NCI-H2081 treated with DMSO at 0.1 percent for 48 hours (cell line): ENCODE results near the gene GDPD4.

Experiments used
- DNase-seq: peaks from one replicate; lab custom pipeline; 2025; lab: John Stamatoyannopoulos, UW

GDPD4 gene

DNA sequence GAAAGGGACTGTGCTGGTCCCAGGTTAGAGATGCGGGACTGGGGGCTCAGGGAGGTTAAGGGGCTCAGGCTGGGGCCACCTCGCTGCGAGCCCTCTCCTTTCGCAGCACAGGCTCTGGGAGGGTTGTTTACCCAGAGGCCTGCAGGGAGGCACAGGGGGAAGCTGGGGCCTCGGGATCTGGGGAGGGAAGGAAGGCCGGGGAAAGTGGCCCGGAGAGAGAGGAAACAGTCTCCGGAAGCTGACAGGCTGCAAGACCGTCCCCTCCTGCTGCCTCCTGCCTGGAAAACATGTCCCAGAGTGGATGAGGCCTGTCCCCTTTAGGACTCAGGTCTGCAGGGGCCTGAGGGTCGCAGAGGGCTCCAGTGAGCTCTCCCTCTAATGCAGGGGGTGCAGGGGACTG is 128.0 kb downstream of the GDPD4 start:
- DNase-seq: no peak

DNA sequence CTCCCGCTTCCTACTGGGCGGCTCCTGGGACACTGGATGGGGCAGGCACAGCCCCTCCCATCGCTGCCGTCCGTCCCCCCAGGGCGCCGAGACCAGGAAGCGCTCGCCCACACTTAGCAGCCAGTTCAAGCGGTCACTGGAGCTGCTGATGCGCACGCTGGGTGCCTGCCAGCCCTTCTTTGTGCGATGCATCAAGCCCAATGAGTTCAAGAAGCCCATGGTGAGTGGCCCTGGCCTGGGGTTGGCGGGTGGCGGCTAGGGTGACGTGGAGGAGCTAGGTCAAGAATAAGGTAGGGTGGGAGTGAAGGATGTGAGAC is 128.9 kb downstream of the GDPD4 start:
- DNase-seq: no peak

DNA sequence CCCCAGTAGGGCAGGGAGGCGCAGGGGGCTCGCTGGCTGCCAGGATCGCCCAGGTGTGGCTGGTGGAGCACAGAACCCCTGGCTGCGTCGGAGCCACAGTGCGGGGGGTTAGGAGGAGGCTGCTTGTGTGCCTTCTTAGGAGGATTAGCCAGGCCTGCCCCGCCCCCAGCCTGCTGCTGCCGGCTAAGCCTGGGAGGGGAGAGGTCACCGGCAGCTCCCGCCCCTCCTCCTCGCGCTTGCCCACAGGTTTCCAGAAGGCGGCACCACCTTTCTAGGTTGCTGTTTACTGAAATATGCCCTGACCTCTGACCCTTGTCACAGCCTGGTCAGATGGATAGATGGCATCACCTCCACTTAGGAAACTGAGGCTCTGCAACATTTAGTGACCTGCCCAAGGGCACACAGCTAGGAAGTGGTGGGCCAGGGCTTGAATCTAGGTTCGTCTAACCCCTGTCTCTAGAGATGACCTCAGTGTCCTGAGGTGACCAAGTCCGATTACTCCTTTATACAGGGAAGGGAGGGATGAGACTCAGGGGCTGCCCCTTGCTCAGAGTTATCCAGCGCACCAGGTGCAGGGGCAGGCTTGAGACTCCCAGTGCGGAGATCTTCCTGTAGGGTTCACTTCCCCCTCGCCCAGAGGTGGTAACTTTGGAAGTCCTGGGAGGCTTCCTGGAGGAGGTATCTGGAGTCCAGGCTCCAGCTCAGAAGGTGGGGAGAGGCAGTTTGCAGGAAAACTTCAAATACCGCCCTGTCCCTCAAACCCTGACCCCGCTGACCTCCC is 129.4 kb downstream of the GDPD4 start:
- no peak for DNase-seq

DNA sequence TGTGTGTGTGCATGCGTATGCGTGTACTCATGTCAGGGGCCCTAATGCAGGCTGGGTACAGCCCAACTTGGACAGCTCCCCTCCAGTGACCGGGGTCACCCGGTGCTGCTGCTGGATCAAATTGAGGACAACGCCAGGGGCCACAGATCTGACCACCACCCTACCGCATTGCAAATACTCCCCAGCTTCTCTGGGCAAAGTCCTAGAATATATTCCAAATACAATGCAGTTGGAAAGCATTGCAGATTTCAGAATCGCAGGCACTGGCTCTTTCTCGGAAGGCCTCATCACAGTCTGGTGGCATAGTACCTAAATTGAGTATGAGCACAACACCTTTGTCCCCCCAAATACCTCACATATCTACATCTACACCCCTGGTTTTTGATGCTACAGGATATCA is 130.2 kb downstream of the GDPD4 start:
- DNase-seq: no peak

DNA sequence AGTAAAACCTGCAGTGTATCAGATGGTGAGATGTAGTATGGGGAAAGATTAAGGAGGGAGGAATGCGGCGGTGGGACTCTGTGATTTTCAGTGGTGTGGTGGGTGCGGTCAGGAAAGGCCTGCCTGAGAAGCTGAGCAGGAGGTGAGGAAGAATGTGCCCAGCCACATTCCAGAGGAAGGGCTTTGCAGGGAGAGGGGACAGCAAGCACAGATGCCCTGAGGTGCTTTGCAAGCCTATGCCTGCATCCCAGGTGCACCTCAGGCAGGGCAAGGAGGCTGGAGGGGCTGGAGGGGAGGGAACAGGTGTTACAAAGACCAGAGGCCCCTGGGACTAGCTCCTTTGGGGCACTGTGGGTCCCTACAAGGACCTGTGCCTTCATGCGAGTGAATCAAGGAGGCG is 131.4 kb downstream of the GDPD4 start:
- DNase-seq: no peak

DNA sequence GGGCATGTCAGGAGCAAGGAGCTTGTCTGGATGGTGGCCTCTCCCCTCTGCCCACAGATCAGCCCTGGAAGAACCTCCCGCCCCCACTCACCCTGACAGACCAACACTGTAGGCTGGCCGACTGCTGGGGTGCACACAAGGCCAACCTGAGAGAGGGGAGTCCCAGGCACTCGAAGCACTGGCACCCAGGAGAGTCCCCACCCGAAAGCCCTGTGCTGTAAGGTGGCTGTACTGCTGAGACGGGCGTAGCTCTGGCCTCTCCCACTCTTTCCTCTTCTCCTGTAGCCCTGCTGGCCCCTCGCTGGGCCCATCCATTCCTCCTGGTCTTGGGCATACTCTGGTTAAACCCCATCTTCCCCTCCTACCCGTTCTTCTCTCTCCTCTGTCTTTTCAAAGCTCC is 133.7 kb downstream of the GDPD4 start:
- DNase-seq: no peak

DNA sequence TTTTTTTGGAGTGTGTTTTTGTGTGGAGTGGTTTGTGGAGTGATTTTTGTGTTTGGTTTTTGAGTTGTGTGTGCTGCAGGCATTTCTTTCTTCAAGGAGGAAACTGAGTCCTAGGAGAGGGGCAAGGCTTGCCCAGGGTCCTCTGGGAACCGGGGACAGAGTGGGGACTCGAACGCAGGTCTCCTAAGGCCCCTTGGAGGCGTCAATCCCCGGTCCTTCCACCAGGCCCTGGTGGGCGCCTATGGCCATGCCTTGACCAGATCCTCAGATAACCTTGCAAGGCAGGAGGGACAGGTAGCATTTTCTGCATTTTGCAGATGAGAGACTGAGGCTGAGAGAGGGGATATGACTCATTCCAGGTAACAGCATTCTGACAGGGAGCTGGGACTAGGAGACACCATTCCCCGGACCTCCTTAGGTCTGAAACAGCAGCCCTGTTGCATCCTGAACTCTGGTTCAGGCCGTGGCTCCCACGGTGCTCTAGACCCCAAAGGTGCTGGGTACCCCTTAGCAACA is 134.3 kb downstream of the GDPD4 start:
- DNase-seq: no peak
